Stimulated activated CD4-positive, alpha-beta T cell treated with anti-CD3 and anti-CD28 coated beads, TNF-alpha, amount 100 ng/mL, for 1 hour (primary cell): ENCODE results near the gene ISLR2.
"Not testable (repeated sequence)": the region's sequence is repeated elsewhere in the genome, so short reads cannot be mapped to it uniquely, and the experiment has no call there.

Source experiments
- DNase-seq, 3 donors: peaks; one replicate each; pipeline ENCODE4 v3.0.0-alpha.2; 2020; ENCODE audit warnings: low read depth in 3 of 3, low spot score in 1 of 3

Gene ISLR2

GRCh38 chr15:74130155-74130848 is at the start of gene ISLR2:
ISLR2 (plus strand) TSS chr15:74130586; CDS start chr15:74132755, 2,169 bp downstream.
- DNase-seq = no peak

DNA sequence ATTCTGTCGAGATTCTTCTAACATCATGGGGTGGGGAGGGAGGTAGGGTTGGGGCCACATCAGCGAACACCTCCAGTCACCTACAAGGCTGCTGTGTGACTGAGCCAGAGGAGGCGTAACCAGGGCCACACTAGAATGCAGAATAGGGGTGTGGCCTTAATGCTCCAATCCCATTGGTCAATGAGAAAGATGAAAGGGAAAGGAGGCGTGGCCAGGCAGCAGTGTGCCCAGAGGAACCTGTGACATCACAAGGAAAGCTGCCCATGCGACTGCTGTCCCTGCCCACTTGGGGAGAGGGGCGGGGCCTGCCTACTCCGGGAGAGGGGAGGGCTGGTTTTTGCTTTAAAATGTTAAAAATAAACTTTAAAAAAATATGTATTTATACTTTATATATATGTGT is 47.9 kb upstream of the ISLR2 start, which contains the start of gene GOLGA6A:
Gene GOLGA6A (minus strand): TSS at position 101 of the 400 bp plus-strand sequence. CDS start 41 bp downstream, at position 60.
- not testable (repeated sequence) for DNase-seq

GRCh38 chr15:74094567-74094966 is 35.8 kb upstream of the ISLR2 start:
- DNase-seq = not testable (repeated sequence)

- DNase-seq = not testable (repeated sequence)
These were observed 34.8 kb upstream of the ISLR2 start for GRCh38 chr15:74095610-74096009.

- not testable (repeated sequence) for DNase-seq
These were observed 33.5 kb upstream of the ISLR2 start for GRCh38 chr15:74096753-74097474.

GRCh38 chr15:74099963-74100733 is 30.2 kb upstream of the ISLR2 start:
- DNase-seq = peak; percentile 2 to 60 (median 24)

DNA sequence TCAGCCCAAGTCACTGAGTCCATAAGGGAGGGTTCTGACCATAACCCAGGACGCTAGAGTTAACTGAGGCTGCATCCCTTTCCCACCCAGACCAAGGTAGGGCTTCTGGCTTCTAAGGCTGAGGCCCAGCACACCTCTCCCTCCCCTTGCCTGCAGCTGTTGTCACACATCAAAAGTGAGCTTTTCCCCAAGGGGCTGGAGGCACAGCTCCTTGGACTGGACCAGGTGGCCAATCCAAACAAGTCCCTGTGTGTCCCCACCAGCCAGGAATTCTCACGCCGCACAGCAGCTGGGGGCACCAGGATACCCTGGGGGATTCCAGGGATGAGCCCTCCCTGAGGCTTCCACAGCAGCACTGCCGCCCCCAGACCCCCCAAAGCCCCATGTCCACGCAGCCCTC is 22.3 kb upstream of the ISLR2 start:
- no peak for DNase-seq

- not testable (repeated sequence) for DNase-seq
These were observed 21.8 kb upstream of the ISLR2 start for GRCh38 chr15:74108611-74109010.

DNA sequence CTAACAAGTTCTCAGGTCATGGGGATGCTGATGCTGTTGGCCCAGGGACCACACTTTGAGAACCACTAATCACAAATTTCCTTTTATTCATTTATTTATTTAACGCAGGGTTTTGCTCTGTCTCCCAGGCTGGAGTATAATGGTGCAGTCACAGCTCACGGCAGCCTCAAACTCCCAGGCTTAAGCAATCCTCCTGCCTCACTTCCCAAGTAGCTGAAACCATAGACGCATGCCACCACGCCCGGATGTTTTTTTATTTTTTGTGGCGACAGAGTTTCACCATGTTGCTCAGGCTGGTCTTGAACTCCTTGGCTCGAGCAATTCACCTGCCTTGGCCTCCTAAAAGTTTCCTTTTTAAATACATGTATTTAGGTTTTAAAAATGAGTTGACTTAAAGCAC is 20.7 kb upstream of the ISLR2 start:
- DNase-seq = no peak

DNA sequence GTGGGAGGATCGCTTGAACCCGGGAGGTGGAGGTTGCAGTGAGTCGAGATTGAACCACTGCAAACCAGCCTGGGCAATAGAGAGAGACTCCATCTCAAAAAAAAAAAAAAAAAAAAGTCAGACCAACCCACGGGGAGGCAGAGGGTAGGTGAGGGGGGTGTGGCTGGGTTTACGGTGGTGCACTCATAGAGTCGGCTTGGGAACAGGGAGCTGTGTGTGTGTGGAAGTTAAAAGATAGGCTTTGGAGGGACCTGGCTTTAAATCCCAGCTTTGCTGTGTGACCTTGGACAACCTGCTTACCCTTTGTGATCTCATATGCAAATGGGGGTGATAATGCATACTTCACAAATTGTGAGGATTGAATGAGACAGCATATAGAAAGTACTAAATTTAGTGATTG is 10.0 kb upstream of the ISLR2 start:
- no peak for DNase-seq

DNA sequence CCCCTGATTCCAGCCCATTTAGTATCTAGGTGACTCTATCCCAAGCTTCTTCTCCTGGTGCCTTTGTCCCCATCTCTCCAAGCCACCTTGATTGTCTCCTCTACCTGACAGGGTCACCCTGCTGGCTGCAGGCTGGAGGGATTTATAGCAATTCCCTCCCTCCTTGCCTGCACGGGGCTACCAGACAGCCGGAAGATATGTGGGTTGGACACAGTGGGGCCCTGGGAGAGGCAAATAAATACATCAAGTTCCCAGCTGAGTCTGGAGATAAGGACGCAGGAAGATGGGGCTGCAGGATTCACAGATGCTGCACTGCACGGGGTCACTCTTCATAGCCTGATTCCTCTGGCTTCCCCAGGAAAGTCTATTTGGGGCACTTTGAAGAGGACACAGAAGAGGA is 9.3 kb upstream of the ISLR2 start:
- DNase-seq = no peak

- DNase-seq = no peak
These were observed 8.5 kb upstream of the ISLR2 start for GRCh38 chr15:74121858-74122257.

GRCh38 chr15:74122403-74123130 is 7.8 kb upstream of the ISLR2 start:
- no peak for DNase-seq

GRCh38 chr15:74123131-74123429 is 7.3 kb upstream of the ISLR2 start:
- DNase-seq = no peak

- DNase-seq = no peak
These were observed 6.7 kb upstream of the ISLR2 start for GRCh38 chr15:74123658-74124057.

- DNase-seq = no peak
These were observed 6.2 kb upstream of the ISLR2 start for GRCh38 chr15:74124196-74124595.

GRCh38 chr15:74124759-74125158 is 5.6 kb upstream of the ISLR2 start:
- no peak for DNase-seq

DNA sequence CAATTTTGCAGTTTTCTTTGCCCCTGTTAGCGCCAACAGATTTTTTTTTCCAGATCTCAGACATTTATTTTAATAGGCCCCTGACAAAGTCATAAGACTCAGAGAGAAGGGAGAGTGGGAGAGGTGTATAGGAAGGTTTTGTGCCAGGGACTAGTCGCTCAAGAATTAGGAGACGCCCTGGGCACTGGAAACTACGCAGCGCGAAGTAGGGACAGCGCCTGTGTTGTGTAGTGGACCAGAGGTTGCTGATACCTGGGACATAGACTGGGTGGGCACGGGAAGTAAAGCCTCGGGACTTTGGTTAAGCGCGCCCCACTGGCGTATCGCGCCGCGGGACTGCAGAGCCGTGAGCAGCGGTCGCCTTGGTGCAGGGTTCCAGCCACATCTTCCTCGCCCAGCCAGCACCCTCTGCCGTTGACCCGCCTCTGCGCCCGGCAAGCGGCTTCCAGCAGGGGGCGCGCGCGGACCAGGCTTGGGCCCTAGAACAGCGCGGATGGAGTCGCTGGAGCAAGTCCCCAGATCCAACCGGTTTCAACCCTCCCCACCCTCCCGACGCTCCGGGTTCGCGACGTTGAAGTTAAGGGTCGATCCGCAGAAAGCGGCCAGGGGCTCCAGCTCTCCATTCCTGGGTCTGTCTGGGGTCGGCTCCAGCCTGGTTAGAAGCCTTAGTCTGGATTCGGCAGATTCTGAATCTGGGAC is 3.0 kb upstream of the ISLR2 start:
- DNase-seq = peak; percentile 52 to 86 (median 68)

GRCh38 chr15:74127954-74128784 is 2.2 kb upstream of the ISLR2 start:
- no peak for DNase-seq
